Hematopoietic multipotent progenitor cell treated with erythropoietin and hydrocortisone succinate and interleukin-3 and kit ligand, for 4 days (in vitro differentiated cells): ENCODE results near the gene DHDDS.
"Not testable (repeated sequence)": the region's sequence is repeated elsewhere in the genome, so short reads cannot be mapped to it uniquely, and the experiment has no call there.

ENCODE experiments used
- DNase-seq: peaks from one replicate; pipeline ENCODE4 v3.0.0-alpha.2; 2015

Gene DHDDS

GRCh38 chr1:26477446-26478152 lies 45.5 kb downstream of the DHDDS start:
- peak; percentile 46 for DNase-seq

- DNase-seq: peak; percentile 32
These were observed 46.0 kb downstream of the DHDDS start for GRCh38 chr1:26478159-26478558.

- no peak for DNase-seq
These were observed 46.9 kb downstream of the DHDDS start for GRCh38 chr1:26478988-26479387.

GRCh38 chr1:26482921-26483320 lies 50.8 kb downstream of the DHDDS start:
- DNase-seq: no peak

GRCh38 chr1:26483980-26484379 lies 51.9 kb downstream of the DHDDS start:
- DNase-seq: no peak

- no peak for DNase-seq
These were observed 58.0 kb downstream of the DHDDS start for GRCh38 chr1:26490155-26490554.

- DNase-seq: no peak
These were observed 61.1 kb downstream of the DHDDS start for GRCh38 chr1:26493267-26493666.

GRCh38 chr1:26493938-26494337 lies 61.8 kb downstream of the DHDDS start:
- no peak for DNase-seq

- DNase-seq: no peak
These were observed 64.7 kb downstream of the DHDDS start for GRCh38 chr1:26496861-26497260.

- no peak for DNase-seq
These were observed 66.8 kb downstream of the DHDDS start for GRCh38 chr1:26498894-26499293.

GRCh38 chr1:26500488-26501175 lies 68.5 kb downstream of the DHDDS start:
- peak; percentile 96 for DNase-seq

GRCh38 chr1:26510711-26511110 lies 78.6 kb downstream of the DHDDS start:
- DNase-seq: not testable (repeated sequence)

- not testable (repeated sequence) for DNase-seq
These were observed 83.7 kb downstream of the DHDDS start for GRCh38 chr1:26515836-26516235.

GRCh38 chr1:26516987-26517765 lies 85.1 kb downstream of the DHDDS start:
- DNase-seq: no peak

- DNase-seq: no peak
These were observed 85.6 kb downstream of the DHDDS start for GRCh38 chr1:26517766-26518049.

- DNase-seq: no peak
These were observed 86.2 kb downstream of the DHDDS start for GRCh38 chr1:26518355-26518754.

GRCh38 chr1:26520339-26520738 lies 88.2 kb downstream of the DHDDS start:
- no peak for DNase-seq
